22Rv1 (cell line): Measurements from ENCODE around the gene HOXD8.

ENCODE experiments used
- ZFX ChIP-seq: fragments of 450-650 bp; IDR thresholded peaks from 2 replicates; pipeline ENCODE4 v1.6.1; 2017; ENCODE audit warnings: antibody characterized with exemption, borderline replicate concordance
- TF ChIP-seq, protein P1 (sequence below): fragments of 450-650 bp; IDR thresholded peaks from 2 replicates; pipeline ENCODE4 v1.5.1; 2017; ENCODE audit warnings: mild to moderate bottlenecking

DNA sequence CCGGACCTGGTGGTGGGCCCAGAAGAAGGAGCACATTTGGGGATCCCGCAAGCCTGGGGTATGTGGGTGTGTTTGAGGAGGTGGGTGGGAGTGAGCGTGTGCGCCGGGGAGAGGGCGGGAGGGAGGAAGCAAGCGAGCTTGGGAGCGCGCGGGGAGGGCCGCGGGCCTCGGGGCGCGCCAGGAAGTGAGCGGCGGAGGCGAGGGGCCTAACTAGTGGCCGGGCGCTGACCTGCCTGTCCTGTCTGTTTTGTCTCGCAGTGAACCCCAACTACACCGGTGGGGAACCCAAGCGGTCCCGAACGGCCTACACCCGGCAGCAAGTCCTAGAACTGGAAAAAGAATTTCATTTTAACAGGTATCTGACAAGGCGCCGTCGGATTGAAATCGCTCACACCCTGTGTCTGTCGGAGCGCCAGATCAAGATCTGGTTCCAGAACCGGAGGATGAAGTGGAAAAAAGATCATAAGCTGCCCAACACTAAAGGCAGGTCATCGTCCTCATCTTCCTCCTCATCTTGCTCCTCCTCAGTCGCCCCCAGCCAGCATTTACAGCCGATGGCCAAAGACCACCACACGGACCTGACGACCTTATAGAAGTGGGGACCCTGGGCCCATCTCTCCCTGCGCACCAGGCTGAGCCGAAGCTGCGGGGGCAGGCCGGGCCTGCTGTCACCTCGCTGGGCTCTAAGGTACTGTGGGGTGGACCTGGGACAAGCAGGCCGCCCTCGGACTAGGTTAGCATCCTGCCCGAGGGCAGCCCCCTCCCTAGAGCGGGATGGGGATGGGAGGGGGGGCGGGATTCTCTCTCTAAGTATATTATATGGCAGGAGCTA lies 23.1 kb downstream of the HOXD8 start:
- TF ChIP-seq, protein P1, sequence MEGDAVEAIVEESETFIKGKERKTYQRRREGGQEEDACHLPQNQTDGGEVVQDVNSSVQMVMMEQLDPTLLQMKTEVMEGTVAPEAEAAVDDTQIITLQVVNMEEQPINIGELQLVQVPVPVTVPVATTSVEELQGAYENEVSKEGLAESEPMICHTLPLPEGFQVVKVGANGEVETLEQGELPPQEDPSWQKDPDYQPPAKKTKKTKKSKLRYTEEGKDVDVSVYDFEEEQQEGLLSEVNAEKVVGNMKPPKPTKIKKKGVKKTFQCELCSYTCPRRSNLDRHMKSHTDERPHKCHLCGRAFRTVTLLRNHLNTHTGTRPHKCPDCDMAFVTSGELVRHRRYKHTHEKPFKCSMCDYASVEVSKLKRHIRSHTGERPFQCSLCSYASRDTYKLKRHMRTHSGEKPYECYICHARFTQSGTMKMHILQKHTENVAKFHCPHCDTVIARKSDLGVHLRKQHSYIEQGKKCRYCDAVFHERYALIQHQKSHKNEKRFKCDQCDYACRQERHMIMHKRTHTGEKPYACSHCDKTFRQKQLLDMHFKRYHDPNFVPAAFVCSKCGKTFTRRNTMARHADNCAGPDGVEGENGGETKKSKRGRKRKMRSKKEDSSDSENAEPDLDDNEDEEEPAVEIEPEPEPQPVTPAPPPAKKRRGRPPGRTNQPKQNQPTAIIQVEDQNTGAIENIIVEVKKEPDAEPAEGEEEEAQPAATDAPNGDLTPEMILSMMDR = no peak
- TF ChIP-seq ZFX = no peak
